GM21723 (cell line): Measurements from ENCODE around the gene ZFX.
A peak's percentile ranks its signal among the peaks of the same experiment; 100 is the strongest.
"Not testable (repeated sequence)": the region's sequence is repeated elsewhere in the genome, so short reads cannot be mapped to it uniquely, and the experiment has no call there.

Source experiments
- ATAC-seq: cut with Tn5 transposase; IDR thresholded peaks from one replicate; pipeline ENCODE4 v1.9.1; 2021; ENCODE audit warnings: mild to moderate bottlenecking, moderate library complexity; ENCODE audit not compliant: unreplicated experiment

Gene ZFX

DNA sequence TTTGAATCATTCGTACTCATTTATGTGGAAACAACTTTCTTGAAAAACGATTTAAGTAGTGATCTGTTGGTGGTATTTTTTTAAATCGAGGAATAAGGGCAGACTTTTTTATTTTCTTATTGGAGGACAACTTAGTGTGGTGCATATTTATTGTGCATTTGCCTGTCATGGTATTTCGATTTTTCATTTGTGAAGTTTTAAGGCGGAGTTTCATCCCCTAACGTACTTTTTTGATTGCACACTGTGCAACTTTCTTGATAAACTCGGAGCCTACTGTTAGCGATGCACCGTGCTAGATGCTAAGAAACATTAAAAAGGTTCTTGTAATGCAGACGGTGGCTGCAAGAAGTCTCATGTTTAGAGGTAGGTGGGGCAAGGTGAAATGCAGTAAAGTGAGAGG is 1.4 kb downstream of the ZFX start:
- ATAC-seq: no peak

DNA sequence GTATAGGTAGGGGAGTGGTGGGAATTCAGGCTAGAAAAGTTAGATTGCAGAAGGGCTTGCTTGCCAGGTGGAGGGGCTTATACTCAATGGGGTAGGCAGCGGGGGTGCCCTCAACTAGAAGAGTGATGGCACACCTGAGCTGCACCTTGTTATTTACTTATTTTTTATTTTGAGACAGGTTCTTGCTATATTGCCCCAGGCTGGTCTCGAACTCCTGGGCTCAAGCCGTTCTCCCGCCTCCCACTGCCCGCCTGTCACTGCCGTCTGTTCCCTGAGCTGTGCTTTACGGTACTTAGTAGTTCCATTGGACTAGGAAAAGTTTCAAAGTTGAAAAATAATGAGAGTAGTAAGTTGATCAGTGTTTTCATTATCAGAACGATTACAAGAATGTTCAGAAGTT is 2.0 kb downstream of the ZFX start:
- ATAC-seq: no peak

DNA sequence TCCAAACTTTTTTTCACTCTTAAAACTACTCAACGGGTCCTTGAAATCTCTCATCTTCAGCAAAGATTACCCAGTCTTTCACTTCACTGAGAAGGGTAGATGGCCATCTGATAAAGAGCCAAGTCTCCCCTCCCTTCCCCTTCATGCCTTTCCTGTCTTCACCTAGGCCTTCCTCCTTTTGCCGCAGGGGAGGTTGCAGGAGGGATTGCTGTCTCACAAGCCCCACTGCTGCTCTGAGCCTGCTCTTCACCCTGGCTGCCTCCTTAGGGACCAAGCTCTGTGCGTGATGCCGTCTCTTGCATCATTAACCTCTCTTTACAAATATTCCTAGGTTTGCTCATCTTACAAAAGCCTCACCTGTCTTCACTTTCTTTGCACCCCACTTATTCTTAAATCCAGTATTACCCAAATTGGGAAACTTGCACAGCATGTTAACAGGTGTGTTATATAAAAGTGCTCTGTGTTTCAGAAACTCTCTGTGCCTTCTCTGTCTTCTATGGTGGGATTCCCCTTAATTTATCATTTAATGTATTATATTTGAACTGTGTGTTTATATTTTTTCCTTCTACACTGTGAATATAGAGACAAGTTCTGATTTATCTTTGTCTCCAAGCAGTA is 3.8 kb downstream of the ZFX start:
- no peak for ATAC-seq

DNA sequence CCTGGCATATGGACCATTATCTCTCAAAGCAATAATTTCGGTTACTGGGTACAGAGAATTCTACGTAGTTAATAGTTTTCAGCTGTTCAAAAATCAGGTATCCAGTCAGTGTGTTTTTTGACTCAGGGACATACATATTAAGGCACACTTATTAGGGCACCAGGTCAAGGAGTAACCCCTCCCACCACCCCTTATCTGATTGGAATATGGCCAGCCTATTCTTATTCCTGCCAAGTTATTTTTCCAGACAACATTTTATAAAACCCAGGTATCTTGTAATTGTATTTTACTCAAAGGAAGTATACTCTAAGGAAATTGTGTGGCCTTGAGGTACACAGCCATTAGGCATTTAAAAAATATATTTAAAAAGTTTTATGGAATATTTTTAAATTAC is 4.3 kb downstream of the ZFX start:
- ATAC-seq: no peak

DNA sequence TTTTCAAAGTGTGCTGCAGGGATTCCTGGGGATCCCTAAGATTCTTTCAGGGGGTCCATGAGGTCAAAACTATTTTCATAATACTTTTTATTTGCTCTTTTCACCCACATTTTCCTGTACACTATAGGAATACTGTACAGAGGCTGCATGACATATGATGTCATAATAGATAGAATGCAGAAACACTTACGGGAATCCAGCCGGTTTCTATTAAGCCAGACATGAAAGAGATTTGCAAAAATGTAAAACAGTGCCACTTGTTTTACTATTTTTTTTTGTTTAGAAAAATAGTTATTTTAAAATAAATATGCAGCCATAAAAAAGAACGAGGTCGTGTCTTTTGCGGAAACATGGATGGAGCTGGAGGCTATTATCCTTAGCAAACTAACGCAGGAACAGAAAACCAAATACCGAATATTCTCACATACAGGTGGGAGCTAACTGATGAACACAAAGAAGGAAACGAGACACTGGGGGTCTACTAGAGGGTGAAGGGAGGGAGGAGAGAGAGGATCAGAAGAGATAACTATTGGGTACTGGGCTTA is 5.0 kb downstream of the ZFX start:
- no peak for ATAC-seq

DNA sequence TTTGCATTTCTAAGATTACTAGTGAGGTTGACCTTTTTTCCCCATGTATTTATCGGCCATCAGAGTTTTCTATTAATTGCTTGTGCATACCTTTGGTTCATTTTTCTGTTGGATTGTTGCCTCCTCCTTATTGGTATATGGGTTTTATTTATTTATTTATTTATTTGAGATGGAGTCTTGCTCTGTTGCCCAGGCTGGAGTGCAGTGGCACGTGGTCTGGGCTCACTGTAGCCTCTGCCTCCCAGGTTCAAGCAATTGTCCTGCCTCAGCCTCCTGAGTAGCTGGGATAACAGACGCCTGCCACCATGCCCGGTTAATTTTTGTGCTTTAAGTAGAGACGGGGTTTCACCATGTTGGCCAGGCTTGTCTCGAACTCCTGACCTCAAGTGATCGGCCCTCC is 6.2 kb downstream of the ZFX start:
- not testable (repeated sequence) for ATAC-seq

DNA sequence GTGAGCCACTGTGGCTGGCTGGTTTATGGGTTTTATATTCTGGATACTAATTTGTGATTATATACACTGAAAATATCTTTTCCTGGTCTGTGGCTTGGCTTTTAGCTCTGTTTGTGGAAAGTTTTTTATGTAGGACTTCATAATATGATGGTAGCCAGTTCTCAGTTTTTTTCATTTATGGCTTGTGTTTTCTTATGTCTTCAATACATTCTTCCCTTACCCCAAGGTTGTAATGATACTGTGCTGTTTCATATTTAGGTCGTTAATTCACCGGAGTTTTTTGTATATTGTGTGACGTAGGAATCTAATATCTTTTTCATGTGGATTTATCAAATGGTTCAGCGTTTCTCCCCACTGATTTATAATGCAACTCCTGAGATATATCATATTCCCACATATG is 6.6 kb downstream of the ZFX start:
- ATAC-seq: no peak

DNA sequence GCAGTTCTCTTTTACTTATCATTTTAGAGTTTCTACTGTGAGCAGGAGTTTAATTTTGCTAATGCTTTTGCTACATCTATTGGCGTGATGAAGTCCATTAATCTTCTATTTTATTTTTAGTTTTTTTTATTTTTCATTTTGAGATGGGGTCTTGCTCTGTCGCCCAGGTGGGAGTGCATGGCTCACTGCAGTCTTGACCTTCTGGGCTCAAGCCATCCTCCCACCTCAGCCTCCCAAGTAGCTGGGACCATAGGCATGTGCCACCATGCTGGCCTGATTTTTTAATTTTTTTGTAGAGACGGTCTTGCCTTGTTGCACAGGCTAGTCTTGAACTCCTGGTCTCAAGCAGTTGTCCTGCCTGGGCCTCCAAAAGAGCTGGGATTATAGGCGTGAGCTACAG is 9.4 kb downstream of the ZFX start:
- ATAC-seq: no peak

DNA sequence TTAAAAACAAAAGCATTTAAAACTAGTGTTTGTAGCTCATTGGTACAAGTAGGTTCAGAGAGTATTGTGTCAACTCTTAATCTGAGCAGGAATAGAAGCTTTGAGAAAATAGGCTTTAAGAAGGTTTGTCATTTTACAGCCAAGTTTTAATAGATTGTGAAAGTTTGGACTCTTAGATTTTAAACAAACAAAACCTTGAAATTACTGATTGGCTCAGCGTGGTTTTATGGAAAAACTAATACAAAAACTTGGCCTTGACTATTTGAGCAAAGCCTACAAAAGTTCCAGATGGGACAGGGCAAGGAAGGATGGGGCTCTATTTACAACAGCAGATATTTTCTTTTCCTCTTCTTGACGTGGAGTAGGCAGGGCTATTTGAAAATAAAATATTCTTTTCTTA is 16.5 kb downstream of the ZFX start:
- ATAC-seq: no peak

DNA sequence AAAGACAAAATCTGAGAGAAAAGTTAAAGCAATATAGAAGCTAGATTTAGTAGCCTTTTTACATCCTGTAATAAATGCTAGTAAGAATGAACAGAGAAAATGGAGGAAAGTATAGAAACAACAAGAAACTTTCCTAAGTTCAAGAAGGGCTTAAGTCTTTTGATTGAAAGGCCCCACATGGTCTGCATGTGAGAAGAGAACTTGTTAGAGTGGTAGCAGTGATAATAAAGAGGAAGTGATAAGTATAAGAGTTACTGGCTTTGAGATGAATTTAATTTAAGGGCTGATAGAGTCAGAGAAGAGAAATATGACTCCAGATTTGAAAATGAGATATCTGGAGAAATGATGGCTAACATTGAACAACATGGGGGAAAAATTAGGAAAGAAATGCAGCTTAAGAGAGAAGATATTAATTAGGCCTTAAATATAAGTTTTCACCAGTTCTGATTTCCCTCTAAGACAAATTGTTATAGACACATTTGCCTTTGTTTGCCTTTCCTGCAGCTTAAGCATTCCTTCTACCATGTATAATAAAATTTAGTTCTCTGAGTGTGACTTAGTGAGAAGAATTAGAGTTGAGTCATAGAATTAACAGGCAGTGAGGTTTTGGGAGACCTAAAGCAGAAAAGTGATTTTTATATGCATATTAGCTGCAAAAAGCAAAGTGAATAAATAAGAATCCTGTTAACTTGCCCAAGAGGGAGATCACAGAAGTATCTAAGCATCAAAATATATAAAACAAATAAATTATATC is 18.4 kb downstream of the ZFX start:
- ATAC-seq: peak; percentile 41

DNA sequence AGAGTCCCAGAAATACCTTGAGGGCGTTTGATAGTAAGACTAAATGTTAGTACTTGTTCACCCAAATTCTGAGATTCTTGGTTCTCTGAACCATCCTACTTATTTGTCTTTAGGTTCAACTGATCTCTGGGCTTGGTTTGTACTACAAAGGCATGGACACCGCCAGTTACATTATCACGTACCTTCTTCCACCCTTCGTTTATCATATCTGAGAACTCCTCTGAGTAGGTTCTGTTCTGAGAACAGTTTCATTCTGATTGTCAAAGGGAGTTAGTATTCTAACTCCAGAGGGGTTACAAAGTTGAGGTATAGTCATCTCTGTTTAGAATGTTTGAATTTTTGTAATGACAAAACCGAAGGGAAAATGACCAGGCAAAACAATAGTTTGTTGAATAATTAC is 19.3 kb downstream of the ZFX start:
- ATAC-seq: peak; percentile 69

DNA sequence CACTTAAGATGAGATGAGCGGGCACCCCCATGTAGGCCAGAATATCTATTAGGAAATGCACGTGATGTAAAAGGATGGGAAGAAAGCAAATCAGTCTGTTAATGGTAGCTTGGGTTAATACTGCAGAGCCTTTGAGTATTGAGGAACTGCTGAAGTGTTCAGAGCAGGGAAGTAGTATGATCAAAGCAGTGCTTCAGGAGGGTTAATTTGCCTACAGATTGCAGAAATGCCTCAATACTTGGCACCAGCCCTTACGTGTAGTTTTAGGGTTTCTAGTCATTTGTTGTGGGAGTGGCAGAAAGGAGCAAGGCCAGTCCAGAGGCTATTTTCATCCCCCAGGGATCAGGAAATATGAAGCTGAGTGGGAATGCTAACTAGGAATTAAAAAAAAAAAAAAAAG is 19.7 kb downstream of the ZFX start:
- peak; percentile 77 for ATAC-seq

DNA sequence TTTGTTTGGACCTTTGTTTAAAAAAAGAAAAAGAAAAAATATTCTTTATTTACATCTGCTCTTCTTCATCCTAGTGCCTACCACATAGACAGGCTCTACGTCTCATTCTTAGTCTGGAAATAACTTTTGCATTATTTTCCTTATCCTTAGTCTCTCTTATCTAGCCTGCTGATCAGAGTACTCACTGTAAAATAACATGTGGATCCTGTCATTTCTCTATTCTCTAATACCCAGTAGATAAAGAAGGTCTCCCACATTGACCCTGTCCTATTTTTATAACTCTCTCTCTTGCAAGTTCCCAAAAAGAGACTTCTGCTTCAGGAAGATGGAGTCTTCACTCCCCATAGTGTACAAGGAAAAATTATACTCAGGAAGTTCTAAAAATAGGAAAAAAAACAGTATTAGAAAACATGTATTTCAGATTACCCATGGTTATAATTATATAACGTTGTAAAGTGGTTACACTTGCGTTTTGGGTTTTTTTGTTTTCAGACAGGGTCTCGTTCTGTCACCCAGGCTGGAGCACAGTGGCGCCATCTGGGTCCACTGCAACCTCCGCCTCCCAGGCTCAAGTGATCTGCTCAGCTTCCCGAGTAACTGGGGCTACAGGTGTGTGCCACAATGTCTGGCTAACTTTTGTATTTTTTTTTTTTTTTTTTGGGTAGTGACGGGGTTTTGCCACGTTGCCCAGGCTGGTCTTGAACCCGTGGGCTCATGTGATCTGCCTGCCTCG is 23.8 kb downstream of the ZFX start:
- ATAC-seq: no peak

DNA sequence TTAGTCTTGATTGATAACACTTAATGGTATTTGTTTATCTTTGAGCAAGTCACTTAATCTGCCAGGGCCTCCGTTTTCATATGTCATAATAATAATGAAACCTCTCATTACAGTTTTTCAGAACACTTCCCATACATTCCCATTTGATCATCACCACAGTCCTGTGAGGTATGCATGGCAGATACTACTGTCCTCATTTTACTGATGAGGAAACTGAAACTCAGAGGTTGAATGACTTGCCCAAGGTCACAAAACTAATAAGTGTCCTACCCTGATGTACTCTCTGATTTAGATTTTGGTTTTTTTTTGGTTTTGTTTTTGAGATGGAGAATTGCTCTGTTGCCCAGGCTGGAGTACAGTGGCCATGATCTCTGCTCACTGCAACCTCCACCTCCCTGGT is 25.7 kb downstream of the ZFX start:
- ATAC-seq: no peak

DNA sequence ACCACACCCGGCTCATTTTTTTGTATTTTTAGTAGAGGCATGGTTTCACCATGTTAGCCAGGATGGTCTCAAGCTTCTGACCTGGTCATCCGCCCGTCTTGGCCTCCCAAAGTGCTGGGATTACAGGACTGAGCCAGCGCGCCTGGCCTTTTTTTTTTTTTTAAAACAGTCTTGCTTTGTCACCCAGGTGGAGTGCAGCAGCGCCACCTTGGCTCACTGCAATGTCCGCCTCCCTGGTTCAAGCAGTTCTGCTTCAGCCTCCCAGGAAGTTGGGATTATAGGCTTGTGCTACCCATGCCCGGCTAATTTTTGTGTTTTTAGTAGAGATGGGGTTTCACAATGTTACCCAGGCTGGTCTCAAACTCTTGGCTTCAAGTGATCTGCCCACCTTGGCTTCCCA is 28.9 kb downstream of the ZFX start:
- no peak for ATAC-seq

DNA sequence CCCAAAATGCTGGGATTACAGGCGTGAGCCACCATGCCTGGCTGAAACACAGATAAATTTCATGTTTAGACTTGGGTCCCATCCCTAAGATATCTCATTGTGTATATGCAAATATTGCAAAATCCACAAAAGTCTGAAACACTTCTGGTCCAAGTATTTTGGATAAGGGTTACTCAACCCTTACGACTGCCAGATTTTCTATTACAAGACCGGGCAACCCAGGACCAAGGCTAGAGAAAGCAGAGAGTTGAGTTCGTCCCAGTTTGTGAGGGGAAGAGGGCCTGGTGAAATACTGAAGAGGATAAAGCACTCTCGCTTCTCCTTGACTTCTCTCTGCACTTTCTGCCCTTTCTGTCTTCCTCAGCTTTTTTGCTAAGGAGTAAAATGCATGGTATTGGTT is 34.5 kb downstream of the ZFX start:
- no peak for ATAC-seq

DNA sequence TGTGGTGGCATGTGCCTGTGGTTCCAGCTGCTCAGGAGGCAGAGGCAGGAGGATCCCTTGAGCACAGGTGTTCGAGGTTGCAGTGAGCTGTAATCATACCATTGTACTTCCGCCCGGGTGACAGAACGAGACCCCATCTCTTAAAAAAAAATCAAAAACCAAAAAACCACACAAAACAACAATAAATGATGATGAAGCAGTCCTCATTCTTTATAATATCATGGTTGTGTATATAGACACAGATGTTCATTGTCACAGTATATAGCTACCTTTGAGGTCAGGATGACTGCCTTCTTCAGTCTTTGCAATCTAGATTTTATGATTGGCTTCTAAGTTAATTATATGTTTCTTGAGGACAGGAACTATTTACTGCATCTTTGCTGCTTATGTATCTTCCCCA is 37.0 kb downstream of the ZFX start:
- ATAC-seq: no peak

DNA sequence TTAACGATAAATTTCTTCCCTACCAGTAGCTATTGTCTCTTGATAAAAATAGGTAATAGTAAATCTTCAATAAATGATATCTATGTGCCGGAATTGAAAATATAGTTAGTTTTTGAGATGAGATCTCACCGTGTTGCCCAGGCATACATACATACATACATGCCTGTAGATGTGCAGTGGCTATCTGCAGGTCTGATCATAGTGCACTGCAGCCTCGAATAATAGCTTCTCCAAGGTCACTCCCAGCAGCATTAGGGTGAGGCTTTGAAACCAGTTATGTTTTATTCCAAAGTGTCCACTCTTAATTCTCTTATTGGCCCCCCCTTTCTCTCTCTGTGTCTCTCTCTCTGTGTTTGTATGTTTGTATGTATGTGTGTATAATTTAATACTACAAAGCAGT is 37.5 kb downstream of the ZFX start:
- no peak for ATAC-seq

DNA sequence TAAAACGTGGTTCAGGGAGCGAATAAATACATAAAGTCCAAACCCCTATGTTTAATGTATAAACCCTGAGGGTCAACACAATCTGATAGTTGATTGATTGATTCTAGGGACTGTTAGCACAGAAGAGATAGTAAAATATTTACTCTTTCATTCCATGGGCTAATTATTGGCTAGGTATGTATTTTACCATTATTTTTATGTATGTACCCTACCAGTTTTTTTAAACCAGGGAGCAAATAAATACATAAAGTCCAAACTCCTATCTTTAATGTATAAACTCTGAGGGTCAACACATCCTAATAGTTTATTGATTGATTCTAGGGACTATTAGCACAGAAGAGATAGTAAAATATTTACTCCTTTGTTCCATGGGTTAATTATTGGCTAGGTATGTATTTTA is 40.0 kb downstream of the ZFX start:
- ATAC-seq: no peak

DNA sequence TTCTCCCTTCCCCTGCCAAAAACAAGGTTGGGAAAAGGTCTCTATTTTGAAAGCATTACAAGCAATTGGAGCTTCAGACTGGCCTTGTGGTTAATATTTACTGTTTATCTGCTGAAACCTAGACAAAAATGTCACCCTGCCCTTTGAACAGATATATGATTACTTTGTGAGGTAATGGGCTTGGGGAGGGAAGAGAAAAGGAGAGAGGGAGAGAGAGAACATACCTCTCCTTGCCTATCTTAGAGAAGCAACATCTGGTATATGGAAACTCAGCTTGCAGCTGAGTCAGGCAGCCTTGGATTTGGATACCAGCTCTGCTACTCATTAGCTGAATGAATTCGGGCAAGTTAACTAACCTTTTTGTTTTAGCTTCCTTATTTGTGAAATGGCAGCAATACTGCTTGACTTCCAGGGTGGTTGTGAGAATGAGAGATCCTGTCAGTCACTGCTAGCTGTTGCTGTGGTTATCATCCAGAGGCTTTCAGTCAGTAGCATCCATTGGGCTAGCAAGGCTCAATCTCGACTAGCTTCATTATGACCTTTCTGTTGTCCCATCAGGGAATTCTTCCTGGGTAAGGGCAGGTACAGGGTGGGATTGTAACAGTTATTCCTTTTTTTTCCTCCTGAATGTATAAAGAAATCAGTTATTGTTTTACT is 41.1 kb downstream of the ZFX start:
- ATAC-seq: no peak

DNA sequence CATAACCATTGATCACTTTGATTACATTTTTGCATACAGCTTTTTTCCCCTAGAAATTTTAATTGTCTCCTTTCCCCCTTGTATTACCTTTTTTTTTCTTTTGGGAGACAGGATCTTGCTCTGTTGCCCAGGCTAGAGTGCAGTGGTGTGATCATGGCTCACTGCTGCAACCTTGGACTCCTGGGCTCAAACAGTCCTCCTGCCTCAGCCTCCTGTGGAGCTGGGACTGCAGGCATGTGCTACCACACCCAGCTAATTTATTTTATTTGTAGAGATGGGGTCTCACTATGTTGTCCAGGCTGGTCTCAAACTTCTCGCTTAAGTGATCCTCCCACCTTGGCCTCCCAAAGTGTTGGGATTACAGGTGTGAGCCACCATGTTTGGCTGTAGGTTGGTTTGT is 47.0 kb downstream of the ZFX start:
- no peak for ATAC-seq

DNA sequence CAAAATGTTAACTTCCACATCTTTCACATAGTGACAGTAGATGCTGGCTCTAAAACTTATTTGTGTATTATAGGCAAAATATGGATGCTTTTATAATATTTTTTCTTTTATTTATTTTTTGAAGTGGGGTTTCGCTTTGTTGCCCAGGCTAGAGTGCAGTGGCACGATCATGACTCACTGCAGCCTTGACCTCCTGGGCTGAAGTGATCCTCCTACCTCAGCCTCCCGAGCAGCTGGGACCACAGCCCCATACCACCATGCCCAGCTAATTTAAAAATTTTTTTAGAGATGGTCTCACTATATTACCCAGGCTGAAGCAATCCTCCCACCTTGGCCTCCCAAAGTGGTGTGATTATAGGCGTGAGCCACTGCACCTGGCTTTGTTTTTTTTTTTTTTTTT is 48.6 kb downstream of the ZFX start:
- ATAC-seq: no peak
